ENCODE results near the gene EXT2. TPM values are rescaled to one million over a fixed set of nuclear protein-coding genes. Genes with fewer than 3 reads are reported as not detected.

The EXT2 gene
- total RNA-seq, 2 donors from 2014 or later, result 41.6 to 45.7 TPM

- ATAC-seq, result no peak
- peaks cover 19 to 26% of the 10 kb centered on the region in 2 donors for H3K4me1 Mint-ChIP-seq (ENCODE audit: low read depth in 2 of 2)
- no peaks in the 10 kb centered on the region for H3K36me3 Mint-ChIP-seq
- no peak overlapping the region for H3K27ac Mint-ChIP-seq
- DNase-seq (ENCODE audit: low spot score), result no peak
- H3K27me3 Mint-ChIP-seq, result peaks cover 0 to 8% of the 10 kb centered on the region in 2 donors
- no peaks in the 10 kb centered on the region for H3K9me3 Mint-ChIP-seq
- no peak overlapping the region for H3K4me3 Mint-ChIP-seq
These were observed 166.5 kb downstream of the EXT2 start for GRCh38 chr11:44261800-44262591.

GRCh38 chr11:44263738-44264437 is 168.4 kb downstream of the EXT2 start:
- DNase-seq (ENCODE audit: low spot score), result no peak
- Mint-ChIP-seq H3K9me3 (no peaks in the 10 kb centered on the region), H3K36me3 (no peaks in the 10 kb centered on the region), H3K27ac (no peak overlapping the region), H3K4me3 (no peak overlapping the region), H3K4me1 (ENCODE audit: low read depth in 2 of 2) (peaks cover 6 to 9% of the 10 kb centered on the region in 2 donors), H3K27me3 (peaks cover 0 to 8% of the 10 kb centered on the region in 2 donors)
- ATAC-seq, result no peak

- Mint-ChIP-seq H3K4me1 (ENCODE audit: low read depth in 2 of 2) (peaks cover 2 to 4% of the 10 kb centered on the region in 2 donors), H3K36me3 (no peaks in the 10 kb centered on the region), H3K4me3 (no peak overlapping the region), H3K27ac (no peak overlapping the region), H3K27me3 (peaks cover 0 to 8% of the 10 kb centered on the region in 2 donors), H3K9me3 (no peaks in the 10 kb centered on the region)
- ATAC-seq (no peak), DNase-seq (ENCODE audit: low spot score) (no peak)
These were observed 168.9 kb downstream of the EXT2 start for GRCh38 chr11:44264438-44264749.

GRCh38 chr11:44264761-44265160 is 169.3 kb downstream of the EXT2 start:
- no peaks in the 10 kb centered on the region for H3K9me3 Mint-ChIP-seq
- no peak overlapping the region for H3K27ac Mint-ChIP-seq
- no peaks in the 10 kb centered on the region for H3K36me3 Mint-ChIP-seq
- peaks cover 0 to 8% of the 10 kb centered on the region in 2 donors for H3K27me3 Mint-ChIP-seq
- ATAC-seq (no peak), DNase-seq (ENCODE audit: low spot score) (no peak)
- peaks cover 0 to under 1% of the 10 kb centered on the region in 2 donors for H3K4me1 Mint-ChIP-seq (ENCODE audit: low read depth in 2 of 2)
- H3K4me3 Mint-ChIP-seq, result no peak overlapping the region

GRCh38 chr11:44266056-44266780 is 170.7 kb downstream of the EXT2 start:
- H3K36me3 Mint-ChIP-seq, result no peaks in the 10 kb centered on the region
- no peak overlapping the region for H3K4me3 Mint-ChIP-seq
- H3K27me3 Mint-ChIP-seq, result peaks cover 0 to 6% of the 10 kb centered on the region in 2 donors
- ATAC-seq (no peak), DNase-seq (ENCODE audit: low spot score) (peak; percentile 55)
- H3K27ac Mint-ChIP-seq, result no peak overlapping the region
- no peaks in the 10 kb centered on the region for H3K4me1 Mint-ChIP-seq (ENCODE audit: low read depth in 2 of 2)
- no peaks in the 10 kb centered on the region for H3K9me3 Mint-ChIP-seq

GRCh38 chr11:44267006-44267749 is 171.7 kb downstream of the EXT2 start:
- Mint-ChIP-seq H3K27ac (no peak overlapping the region), H3K27me3 (peaks cover 0 to 5% of the 10 kb centered on the region in 2 donors), H3K4me3 (no peak overlapping the region), H3K9me3 (no peaks in the 10 kb centered on the region), H3K4me1 (ENCODE audit: low read depth in 2 of 2) (no peaks in the 10 kb centered on the region), H3K36me3 (no peaks in the 10 kb centered on the region)
- DNase-seq (ENCODE audit: low spot score) (peak; percentile 31), ATAC-seq (no peak)

- no peak for ATAC-seq
- Mint-ChIP-seq H3K4me3 (no peak overlapping the region), H3K27me3 (no peaks in the 10 kb centered on the region), H3K4me1 (ENCODE audit: low read depth in 2 of 2) (no peaks in the 10 kb centered on the region), H3K9me3 (no peaks in the 10 kb centered on the region), H3K27ac (no peak overlapping the region), H3K36me3 (no peaks in the 10 kb centered on the region)
- DNase-seq (ENCODE audit: low spot score), result peak; percentile 22
These were observed 172.5 kb downstream of the EXT2 start for GRCh38 chr11:44267750-44268613.

- Mint-ChIP-seq H3K4me1 (ENCODE audit: low read depth in 2 of 2) (no peaks in the 10 kb centered on the region), H3K36me3 (no peaks in the 10 kb centered on the region), H3K27ac (no peak overlapping the region), H3K9me3 (no peaks in the 10 kb centered on the region), H3K4me3 (no peak overlapping the region), H3K27me3 (peaks cover 0 to 2% of the 10 kb centered on the region in 2 donors)
- ATAC-seq (no peak), DNase-seq (ENCODE audit: low spot score) (peak; percentile 22)
These were observed 173.2 kb downstream of the EXT2 start for GRCh38 chr11:44268614-44269080.

- H3K9me3 Mint-ChIP-seq, result no peaks in the 10 kb centered on the region
- ATAC-seq, result no peak
- peak; percentile 45 for DNase-seq (ENCODE audit: low spot score)
- peaks cover 0 to 2% of the 10 kb centered on the region in 2 donors for H3K27me3 Mint-ChIP-seq
- H3K4me1 Mint-ChIP-seq (ENCODE audit: low read depth in 2 of 2), result no peaks in the 10 kb centered on the region
- no peak overlapping the region for H3K27ac Mint-ChIP-seq
- H3K4me3 Mint-ChIP-seq, result no peak overlapping the region
- no peaks in the 10 kb centered on the region for H3K36me3 Mint-ChIP-seq
These were observed 174.2 kb downstream of the EXT2 start for GRCh38 chr11:44269369-44270351.

GRCh38 chr11:44270403-44271273 is 175.2 kb downstream of the EXT2 start:
- Mint-ChIP-seq H3K9me3 (no peaks in the 10 kb centered on the region), H3K36me3 (no peaks in the 10 kb centered on the region), H3K27ac (no peak overlapping the region), H3K4me3 (no peak overlapping the region), H3K4me1 (ENCODE audit: low read depth in 2 of 2) (no peaks in the 10 kb centered on the region), H3K27me3 (peaks cover 0 to 2% of the 10 kb centered on the region in 2 donors)
- no peak for ATAC-seq
- peak; percentile 52 for DNase-seq (ENCODE audit: low spot score)

- no peaks in the 10 kb centered on the region for H3K36me3 Mint-ChIP-seq
- H3K9me3 Mint-ChIP-seq, result no peaks in the 10 kb centered on the region
- no peaks in the 10 kb centered on the region for H3K4me1 Mint-ChIP-seq (ENCODE audit: low read depth in 2 of 2)
- peaks cover 0 to 2% of the 10 kb centered on the region in 2 donors for H3K27me3 Mint-ChIP-seq
- no peak for ATAC-seq
- no peak overlapping the region for H3K4me3 Mint-ChIP-seq
- H3K27ac Mint-ChIP-seq, result no peak overlapping the region
- no peak for DNase-seq (ENCODE audit: low spot score)
These were observed 175.8 kb downstream of the EXT2 start for GRCh38 chr11:44271286-44271685.

Data from natural killer cell treated with Interleukin-12 subunit alpha and Interleukin-12 subunit beta and Interleukin-15 and Interleukin-18, amount 100 ng/mL, for 72 hours (primary cell).